Mesothelial cell of epicardium (in vitro differentiated cells): ENCODE measurements around the gene POU5F1. TPM values are rescaled to one million over a fixed set of nuclear protein-coding genes. Genes with fewer than 3 reads are reported as not detected.
A peak's percentile ranks its signal among the peaks of the same experiment; 100 is the strongest.

Experiments used
- DNase-seq, 2 experiments: peaks; one replicate each; pipeline ENCODE4 v3.0.0; 2021; ENCODE audit warnings: low spot score in 2 of 2; ENCODE audit not compliant: unreplicated experiment in 2 of 2
- H3K27ac Mint-ChIP-seq: 2 replicates; pipeline ENCODE4 v1.8.0; 2021; ENCODE audit warnings: mixed read lengths
- H3K27me3 Mint-ChIP-seq: 2 replicates; pipeline ENCODE4 v1.8.0; 2021; ENCODE audit warnings: low read depth, mixed read lengths
- H3K36me3 Mint-ChIP-seq: 2 replicates; pipeline ENCODE4 v1.8.0; 2021; ENCODE audit warnings: mixed read lengths
- H3K4me1 Mint-ChIP-seq: 2 replicates; pipeline ENCODE4 v1.8.0; 2021; ENCODE audit warnings: mixed read lengths
- H3K4me3 Mint-ChIP-seq: 2 replicates; pipeline ENCODE4 v1.8.0; 2021; ENCODE audit warnings: mild to moderate bottlenecking, moderate library complexity, mixed read lengths
- H3K9me3 Mint-ChIP-seq: 2 replicates; pipeline ENCODE4 v1.8.0; 2021; ENCODE audit warnings: mixed read lengths
- total RNA-seq: library from RNA; stranded (reverse); gene quantifications from 3 replicates; pipeline ENCODE4 v1.2.1, GENCODE V29; 2021
- TF ChIP-seq, protein P1 (sequence below): fragments of 200-600 bp; sonication (generic); IDR thresholded peaks from one replicate; pipeline ENCODE4 v1.5.0; 2021; ENCODE audit warnings: antibody characterized with exemption; ENCODE audit not compliant: unreplicated experiment

Gene POU5F1
- total RNA-seq, 1 donor from 2014 or later, result not detected

- no peak overlapping the region for H3K4me3 Mint-ChIP-seq
- no peaks in the 10 kb centered on the region for H3K36me3 Mint-ChIP-seq
- DNase-seq, result no peak
- H3K9me3 Mint-ChIP-seq, result no peaks in the 10 kb centered on the region
- no peak overlapping the region for H3K27ac Mint-ChIP-seq
- peaks cover 16% of the 10 kb centered on the region for H3K4me1 Mint-ChIP-seq
- TF ChIP-seq, protein P1, sequence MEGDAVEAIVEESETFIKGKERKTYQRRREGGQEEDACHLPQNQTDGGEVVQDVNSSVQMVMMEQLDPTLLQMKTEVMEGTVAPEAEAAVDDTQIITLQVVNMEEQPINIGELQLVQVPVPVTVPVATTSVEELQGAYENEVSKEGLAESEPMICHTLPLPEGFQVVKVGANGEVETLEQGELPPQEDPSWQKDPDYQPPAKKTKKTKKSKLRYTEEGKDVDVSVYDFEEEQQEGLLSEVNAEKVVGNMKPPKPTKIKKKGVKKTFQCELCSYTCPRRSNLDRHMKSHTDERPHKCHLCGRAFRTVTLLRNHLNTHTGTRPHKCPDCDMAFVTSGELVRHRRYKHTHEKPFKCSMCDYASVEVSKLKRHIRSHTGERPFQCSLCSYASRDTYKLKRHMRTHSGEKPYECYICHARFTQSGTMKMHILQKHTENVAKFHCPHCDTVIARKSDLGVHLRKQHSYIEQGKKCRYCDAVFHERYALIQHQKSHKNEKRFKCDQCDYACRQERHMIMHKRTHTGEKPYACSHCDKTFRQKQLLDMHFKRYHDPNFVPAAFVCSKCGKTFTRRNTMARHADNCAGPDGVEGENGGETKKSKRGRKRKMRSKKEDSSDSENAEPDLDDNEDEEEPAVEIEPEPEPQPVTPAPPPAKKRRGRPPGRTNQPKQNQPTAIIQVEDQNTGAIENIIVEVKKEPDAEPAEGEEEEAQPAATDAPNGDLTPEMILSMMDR, result no peak
- H3K27me3 Mint-ChIP-seq, result peaks cover 21% of the 10 kb centered on the region
Measured at GRCh38 chr6:31129130-31129529, 41.4 kb downstream of the POU5F1 start.

DNA sequence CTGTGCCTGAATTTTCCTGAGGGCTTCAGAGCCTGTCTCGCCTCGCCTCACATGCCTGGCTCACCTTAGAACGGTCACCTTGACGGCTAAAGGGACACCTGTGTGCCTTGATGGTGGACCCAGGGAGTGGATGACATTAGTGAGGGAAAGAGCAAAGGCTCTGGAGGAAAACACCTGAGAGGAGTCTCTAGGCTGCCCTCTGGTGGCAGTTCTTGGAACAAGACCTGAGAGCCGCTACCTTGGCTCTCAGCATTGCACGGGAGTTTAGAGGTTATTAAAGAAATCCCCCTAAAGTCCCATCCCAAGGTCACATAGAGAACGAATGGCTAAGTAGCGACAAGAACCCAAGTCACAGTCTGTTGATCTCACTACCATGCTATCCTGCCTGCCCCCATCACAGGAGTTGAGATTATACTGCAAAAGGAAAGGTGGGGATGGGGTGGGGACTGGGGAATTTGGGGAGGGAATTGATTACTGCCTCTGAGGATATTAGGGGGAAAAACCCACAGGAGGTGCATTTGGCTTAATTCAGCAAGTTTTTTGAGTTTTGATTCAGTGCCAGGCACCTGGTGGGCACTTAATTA lies 42.3 kb downstream of the POU5F1 start:
- H3K4me3 Mint-ChIP-seq, result no peak overlapping the region
- H3K27me3 Mint-ChIP-seq, result peaks cover 21% of the 10 kb centered on the region
- peaks cover 26% of the 10 kb centered on the region for H3K4me1 Mint-ChIP-seq
- TF ChIP-seq, protein P1, result peak; percentile 82
- no peaks in the 10 kb centered on the region for H3K9me3 Mint-ChIP-seq
- H3K27ac Mint-ChIP-seq, result peak overlapping the region; percentile 48
- H3K36me3 Mint-ChIP-seq, result no peaks in the 10 kb centered on the region
- peak; percentile 57 to 83 for DNase-seq

GRCh38 chr6:31126396-31127175 lies 43.9 kb downstream of the POU5F1 start:
- Mint-ChIP-seq H3K4me1 (peaks cover 35% of the 10 kb centered on the region), H3K27me3 (peaks cover 21% of the 10 kb centered on the region), H3K9me3 (no peaks in the 10 kb centered on the region), H3K36me3 (no peaks in the 10 kb centered on the region), H3K27ac (no peak overlapping the region), H3K4me3 (no peak overlapping the region)
- DNase-seq, result no peak
- TF ChIP-seq, protein P1, result no peak

- Mint-ChIP-seq H3K36me3 (no peaks in the 10 kb centered on the region), H3K4me3 (no peak overlapping the region), H3K9me3 (no peaks in the 10 kb centered on the region), H3K4me1 (peaks cover 36% of the 10 kb centered on the region), H3K27ac (peak overlapping the region; percentile 40), H3K27me3 (peaks cover 21% of the 10 kb centered on the region)
- no peak for DNase-seq
- TF ChIP-seq, protein P1, result no peak
Measured at GRCh38 chr6:31125586-31126363, 44.7 kb downstream of the POU5F1 start.

DNA sequence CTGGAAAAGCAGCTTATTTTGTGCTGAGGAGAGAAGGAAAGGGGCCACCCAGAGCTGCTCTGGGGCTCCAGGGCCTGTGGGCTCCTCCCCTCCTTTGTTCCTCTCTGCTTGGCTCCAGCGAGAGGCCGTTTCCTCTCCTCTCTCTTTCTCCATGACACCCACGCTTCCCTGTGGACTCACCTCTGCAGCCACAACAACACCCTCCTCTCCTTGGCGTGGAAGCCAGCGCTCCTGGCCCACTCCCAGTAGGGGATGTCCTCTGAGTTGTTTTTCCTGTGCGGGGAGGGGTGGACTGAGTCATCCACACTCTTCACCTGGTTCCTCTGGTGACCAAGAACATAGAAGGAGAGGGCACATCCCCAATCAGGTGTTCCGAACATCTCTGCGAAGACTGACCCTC lies 45.3 kb downstream of the POU5F1 start:
- Mint-ChIP-seq H3K27ac (peak overlapping the region; percentile 39), H3K4me3 (no peak overlapping the region), H3K9me3 (no peaks in the 10 kb centered on the region), H3K36me3 (no peaks in the 10 kb centered on the region), H3K27me3 (peaks cover 21% of the 10 kb centered on the region), H3K4me1 (peaks cover 36% of the 10 kb centered on the region)
- TF ChIP-seq, protein P1, result no peak
- no peak for DNase-seq
